VCaP (cell line): ENCODE results near the gene NR3C2.

Experiments used
- H3K27ac ChIP-seq: fragments of 450-650 bp; 2 replicates; pipeline ENCODE4 v1.5.1; 2017
- CTCF ChIP-seq: fragments of 450-650 bp; conservative IDR thresholded peaks from 2 replicates; pipeline ENCODE4 v1.5.1; 2017; ENCODE audit warnings: mild to moderate bottlenecking, moderate library complexity

NR3C2 gene

GRCh38 chr4:148254621-148255343 is 187.4 kb downstream of the NR3C2 start:
- no peak overlapping the region for H3K27ac ChIP-seq
- TF ChIP-seq CTCF = no peak

GRCh38 chr4:148253768-148254167 is 188.4 kb downstream of the NR3C2 start:
- H3K27ac ChIP-seq = no peak overlapping the region
- no peak for TF ChIP-seq CTCF

GRCh38 chr4:148248824-148249223 is 193.4 kb downstream of the NR3C2 start:
- no peak overlapping the region for H3K27ac ChIP-seq
- no peak for TF ChIP-seq CTCF

- TF ChIP-seq CTCF = no peak
These were observed 197.2 kb downstream of the NR3C2 start for GRCh38 chr4:148245015-148245414.

GRCh38 chr4:148243837-148244236 is 198.4 kb downstream of the NR3C2 start:
- no peak for TF ChIP-seq CTCF
- H3K27ac ChIP-seq = no peak overlapping the region

More at GRCh38 chr4:148245015-148245414, 197.2 kb downstream of the NR3C2 start:
- no peak overlapping the region for H3K27ac ChIP-seq

GRCh38 chr4:148240241-148240640 is 202.0 kb downstream of the NR3C2 start:
- TF ChIP-seq CTCF = no peak
- H3K27ac ChIP-seq = no peak overlapping the region

- H3K27ac ChIP-seq = no peak overlapping the region
- TF ChIP-seq CTCF = no peak
These were observed 202.7 kb downstream of the NR3C2 start for GRCh38 chr4:148239494-148239985.
